ENCODE data around the gene TCEANC2. TPM values are rescaled to one million over a fixed set of nuclear protein-coding genes. Genes with fewer than 3 reads are reported as not detected.

The TCEANC2 gene
- polyA plus RNA-seq, 1 of the 3 experiments (the other 2 are of a cell fraction): 4.7 TPM

- H3F3A ChIP-seq (replicated peaks; ENCODE audit: insufficient read depth): peaks cover 4% of the 10 kb centered on the region
- CTCF ChIA-PET: interaction anchor here (1.3 to 1.6 kb wide), 3 partner anchors 9 to 376 kb away, joined by 4 to 6 read pairs (median 6); no protein-coding TSS in a partner anchor
- no peak for DNase-seq
Observed at GRCh38 chr1:54114001-54114400, 60.6 kb downstream of the TCEANC2 start.

GRCh38 chr1:54114955-54115354, 61.5 kb downstream of the TCEANC2 start:
- no peak for DNase-seq
- no peaks in the 10 kb centered on the region for H3K36me3 ChIP-seq (replicated peaks in 1 of 2; ENCODE audit: control insufficient read depth in 1 of 2, insufficient read depth in 2 of 2, low read length in 1 of 2)
- no peaks in the 10 kb centered on the region for H3K27me3 ChIP-seq (ENCODE audit: insufficient read depth)
- no peak overlapping the region for H2AFZ ChIP-seq (ENCODE audit: low read depth)
- no peaks in the 10 kb centered on the region for H3K9me3 ChIP-seq
- no peak overlapping the region for H3K27ac ChIP-seq (ENCODE audit: low read depth in 2 of 2, low read length in 1 of 2)
- POLR2A ChIA-PET: no interaction called here
- no peaks in the 10 kb centered on the region for H3K79me2 ChIP-seq (ENCODE audit: insufficient read depth)
- H4K20me1 ChIP-seq (ENCODE audit: insufficient read depth): no peaks in the 10 kb centered on the region
- H3K4me1 ChIP-seq (ENCODE audit: control insufficient read depth in 1 of 2, insufficient read depth in 2 of 2, low read depth in 1 of 2, low read length in 1 of 2): peaks cover 0 to under 1% of the 10 kb centered on the region in 2 experiments; a peak in 1 of 4 replicates
- no peak for TF ChIP-seq SIN3A (IDR thresholded peaks at IDR 0.05; ENCODE audit: borderline replicate concordance, low read depth, low read length)
- TF ChIP-seq, protein P1, sequence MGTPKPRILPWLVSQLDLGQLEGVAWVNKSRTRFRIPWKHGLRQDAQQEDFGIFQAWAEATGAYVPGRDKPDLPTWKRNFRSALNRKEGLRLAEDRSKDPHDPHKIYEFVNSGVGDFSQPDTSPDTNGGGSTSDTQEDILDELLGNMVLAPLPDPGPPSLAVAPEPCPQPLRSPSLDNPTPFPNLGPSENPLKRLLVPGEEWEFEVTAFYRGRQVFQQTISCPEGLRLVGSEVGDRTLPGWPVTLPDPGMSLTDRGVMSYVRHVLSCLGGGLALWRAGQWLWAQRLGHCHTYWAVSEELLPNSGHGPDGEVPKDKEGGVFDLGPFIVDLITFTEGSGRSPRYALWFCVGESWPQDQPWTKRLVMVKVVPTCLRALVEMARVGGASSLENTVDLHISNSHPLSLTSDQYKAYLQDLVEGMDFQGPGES (IDR thresholded peaks at IDR 0.05; ENCODE audit: low read depth, low read length): no peak
- no peak for TF ChIP-seq NRF1 (IDR thresholded peaks at IDR 0.05; ENCODE audit: low read depth, low read length)
- no peak for TF ChIP-seq NFIC (IDR thresholded peaks at IDR 0.05; ENCODE audit: borderline replicate concordance)
- no peak for TF ChIP-seq RXRA (IDR thresholded peaks at IDR 0.05; ENCODE audit: borderline replicate concordance, low read depth)
- no peak for TF ChIP-seq RFX5 (IDR thresholded peaks at IDR 0.05; ENCODE audit: low read length)
- TF ChIP-seq ELF1 (IDR thresholded peaks at IDR 0.05): no peak
- CTCF ChIA-PET: interaction anchor here (0.9 to 1.6 kb wide), 5 partner anchors 8 to 375 kb away, joined by 3 to 6 read pairs (median 4); no protein-coding TSS in a partner anchor
- no peak overlapping the region for H3K9ac ChIP-seq
- H3K4me2 ChIP-seq: no peak overlapping the region
- H3F3A ChIP-seq (replicated peaks; ENCODE audit: insufficient read depth): peaks cover 4% of the 10 kb centered on the region
- H3K4me3 ChIP-seq (ENCODE audit: low read depth in 2 of 2, low read length in 1 of 2): no peak overlapping the region
- 55% methylated on average over 2 of the region's 6 CpGs for WGBS (ENCODE audit: low lambda C conversion rate)
- H3K9me2 ChIP-seq: no peaks in the 10 kb centered on the region

More at GRCh38 chr1:54114001-54114400, 60.6 kb downstream of the TCEANC2 start:
- H3K4me1 ChIP-seq (ENCODE audit: control insufficient read depth in 1 of 2, insufficient read depth in 2 of 2, low read depth in 1 of 2, low read length in 1 of 2): peaks cover 0 to 5% of the 10 kb centered on the region in 2 experiments; a peak in 1 of 4 replicates
- H3K4me3 ChIP-seq (ENCODE audit: low read depth in 2 of 2, low read length in 1 of 2): no peak overlapping the region
- no peak for TF ChIP-seq FOXJ3 (CRISPR knock-in tag; IDR thresholded peaks at IDR 0.05)
- no peak for TF ChIP-seq RFX5 (IDR thresholded peaks at IDR 0.05; ENCODE audit: low read length)
- no peak for TF ChIP-seq EZH2phosphoT487 (IDR thresholded peaks at IDR 0.05; ENCODE audit: borderline replicate concordance, low read depth)
- TF ChIP-seq ZBTB33 (IDR thresholded peaks at IDR 0.05; ENCODE audit: borderline replicate concordance, low read depth): no peak
- no peak for TF ChIP-seq RAD21 (IDR thresholded peaks at IDR 0.05; ENCODE audit: low read length)
- no peak for TF ChIP-seq POLR2AphosphoS5 (IDR thresholded peaks at IDR 0.05; ENCODE audit: low read depth, low read length)
- no peak for TF ChIP-seq RCOR1 (IDR thresholded peaks at IDR 0.05; ENCODE audit: low read length)
- TF ChIP-seq FOSL2 (IDR thresholded peaks at IDR 0.05; ENCODE audit: borderline replicate concordance, low read depth): no peak
- no peaks in the 10 kb centered on the region for H3K27me3 ChIP-seq (ENCODE audit: insufficient read depth)
- POLR2A ChIA-PET: no interaction called here
- H3K9me3 ChIP-seq: no peaks in the 10 kb centered on the region
- H3K79me2 ChIP-seq (ENCODE audit: insufficient read depth): no peaks in the 10 kb centered on the region
- H3K27ac ChIP-seq (ENCODE audit: low read depth in 2 of 2, low read length in 1 of 2): no peak overlapping the region
- no peak overlapping the region for H3K4me2 ChIP-seq
- 44% methylated on average over 4 of the region's 4 CpGs for WGBS (ENCODE audit: low lambda C conversion rate)
- H3K36me3 ChIP-seq (replicated peaks in 1 of 2; ENCODE audit: control insufficient read depth in 1 of 2, insufficient read depth in 2 of 2, low read length in 1 of 2): no peaks in the 10 kb centered on the region
- no peak overlapping the region for H3K9ac ChIP-seq
- H4K20me1 ChIP-seq (ENCODE audit: insufficient read depth): no peaks in the 10 kb centered on the region
- no peaks in the 10 kb centered on the region for H3K9me2 ChIP-seq
- H2AFZ ChIP-seq (ENCODE audit: low read depth): no peak overlapping the region

Measured in SK-N-SH (cell line).